IgD-negative memory B cell (primary cell): Measurements from ENCODE around the gene CCZ1B. TPM values are rescaled to one million over a fixed set of nuclear protein-coding genes. Genes with fewer than 3 reads are reported as not detected.
"Not testable (repeated sequence)": the region's sequence is repeated elsewhere in the genome, so short reads cannot be mapped to it uniquely, and the experiment has no call there.

ENCODE experiments used
- H3K27ac Mint-ChIP-seq, 3 donors: one replicate each; pipeline ENCODE4 v1.8.0; 2020 to 2022; ENCODE audit warnings: mild to moderate bottlenecking in 3 of 3, mixed read lengths in 3 of 3, moderate library complexity in 1 of 3
- H3K27me3 Mint-ChIP-seq: one replicate; pipeline ENCODE4 v1.8.0; 2021; ENCODE audit warnings: mixed read lengths
- H3K36me3 Mint-ChIP-seq: one replicate; pipeline ENCODE4 v1.8.0; 2020; ENCODE audit warnings: mild to moderate bottlenecking, mixed read lengths
- H3K4me1 Mint-ChIP-seq, 3 donors: one replicate each; pipeline ENCODE4 v1.8.0; 2020 to 2022; ENCODE audit warnings: mixed read lengths in 3 of 3, mild to moderate bottlenecking in 1 of 3
- H3K4me3 Mint-ChIP-seq, 4 donors: one replicate each; pipeline ENCODE4 v1.8.0; 2020 to 2022; ENCODE audit warnings: mild to moderate bottlenecking in 4 of 4, mixed read lengths in 4 of 4, moderate library complexity in 3 of 4
- H3K9me3 Mint-ChIP-seq, 3 donors: one replicate each; pipeline ENCODE4 v1.8.0; 2020 to 2021; ENCODE audit warnings: mixed read lengths in 3 of 3, mild to moderate bottlenecking in 1 of 3
- polyA plus RNA-seq: library from polyadenylated mRNA; unstranded; fragments of 300-500 nt; fragmentation: Illumina TruSeq; gene quantifications from one replicate; pipeline ENCODE4 v1.2.3, GENCODE V29; 2021

Gene CCZ1B
- polyA plus RNA-seq, 1 donor from 2014 or later = 37.5 TPM

GRCh38 chr7:6843092-6843491 is 17.0 kb upstream of the CCZ1B start:
- H3K27me3 Mint-ChIP-seq = peaks cover 21% of the 10 kb centered on the region
- not testable (repeated sequence) for H3K4me3 Mint-ChIP-seq, H3K4me1 Mint-ChIP-seq, H3K36me3 Mint-ChIP-seq, H3K27ac Mint-ChIP-seq, H3K9me3 Mint-ChIP-seq

- not testable (repeated sequence) for H3K27ac Mint-ChIP-seq, H3K36me3 Mint-ChIP-seq, H3K4me1 Mint-ChIP-seq, H3K4me3 Mint-ChIP-seq, H3K9me3 Mint-ChIP-seq
- peaks cover 21% of the 10 kb centered on the region for H3K27me3 Mint-ChIP-seq
Measured at GRCh38 chr7:6842278-6842921, 16.3 kb upstream of the CCZ1B start.

- not testable (repeated sequence) for H3K9me3 Mint-ChIP-seq, H3K4me3 Mint-ChIP-seq, H3K27ac Mint-ChIP-seq, H3K36me3 Mint-ChIP-seq, H3K4me1 Mint-ChIP-seq
- peaks cover 21% of the 10 kb centered on the region for H3K27me3 Mint-ChIP-seq
Measured at GRCh38 chr7:6837081-6837480, 11.0 kb upstream of the CCZ1B start.

- not testable (repeated sequence) for H3K9me3 Mint-ChIP-seq, H3K4me3 Mint-ChIP-seq, H3K36me3 Mint-ChIP-seq, H3K27ac Mint-ChIP-seq, H3K4me1 Mint-ChIP-seq
- H3K27me3 Mint-ChIP-seq = peaks cover 18% of the 10 kb centered on the region
Measured at GRCh38 chr7:6835521-6835920, 9.4 kb upstream of the CCZ1B start.

GRCh38 chr7:6833636-6834035 is 7.6 kb upstream of the CCZ1B start:
- H3K27ac Mint-ChIP-seq = no peak overlapping the region
- H3K4me1 Mint-ChIP-seq = no peaks in the 10 kb centered on the region
- no peak overlapping the region for H3K4me3 Mint-ChIP-seq
- no peaks in the 10 kb centered on the region for H3K9me3 Mint-ChIP-seq
- H3K27me3 Mint-ChIP-seq = peaks cover 21% of the 10 kb centered on the region
- H3K36me3 Mint-ChIP-seq = peaks cover 2% of the 10 kb centered on the region

GRCh38 chr7:6831018-6831725 is 5.1 kb upstream of the CCZ1B start:
- Mint-ChIP-seq H3K27me3 (peaks cover 18% of the 10 kb centered on the region), H3K27ac (no peak overlapping the region), H3K9me3 (peaks cover 0 to 2% (median 0%) of the 10 kb centered on the region in 3 donors), H3K36me3 (no peaks in the 10 kb centered on the region), H3K4me3 (no peak overlapping the region), H3K4me1 (peaks cover 0 to 2% (median 1%) of the 10 kb centered on the region in 3 donors)

GRCh38 chr7:6830026-6830425 is 4.0 kb upstream of the CCZ1B start:
- H3K4me1 Mint-ChIP-seq = not testable (repeated sequence)

GRCh38 chr7:6829616-6830015 is 3.5 kb upstream of the CCZ1B start:
- not testable (repeated sequence) for H3K9me3 Mint-ChIP-seq

More at GRCh38 chr7:6830026-6830425, 4.0 kb upstream of the CCZ1B start:
- Mint-ChIP-seq H3K4me3 (peak overlapping the region in 1 of 4 donors; percentile 3), H3K27me3 (peaks cover 11% of the 10 kb centered on the region)
- H3K27ac Mint-ChIP-seq, H3K36me3 Mint-ChIP-seq, H3K9me3 Mint-ChIP-seq: not testable (repeated sequence)

GRCh38 chr7:6827180-6827579 is 1.1 kb upstream of the CCZ1B start:
- H3K27ac Mint-ChIP-seq = peak overlapping the region in 1 of 3 donors; percentile 67
- not testable (repeated sequence) for H3K27me3 Mint-ChIP-seq, H3K36me3 Mint-ChIP-seq, H3K9me3 Mint-ChIP-seq, H3K4me1 Mint-ChIP-seq
- peak overlapping the region in 2 of 4 donors; percentile 58 to 68 for H3K4me3 Mint-ChIP-seq

More at GRCh38 chr7:6829616-6830015, 3.5 kb upstream of the CCZ1B start:
- H3K36me3 Mint-ChIP-seq, H3K27ac Mint-ChIP-seq, H3K4me1 Mint-ChIP-seq: not testable (repeated sequence)
- H3K4me3 Mint-ChIP-seq = peak overlapping the region in 1 of 4 donors; percentile 12
- peaks cover 11% of the 10 kb centered on the region for H3K27me3 Mint-ChIP-seq

GRCh38 chr7:6825236-6826125 is 594 bp downstream of the CCZ1B start:
- peak overlapping the region in 3 of 4 donors; percentile 55 to 98 (median 78) for H3K4me3 Mint-ChIP-seq
- H3K27ac Mint-ChIP-seq = peak overlapping the region in 1 of 3 donors; percentile 91
- not testable (repeated sequence) for H3K27me3 Mint-ChIP-seq, H3K9me3 Mint-ChIP-seq, H3K36me3 Mint-ChIP-seq, H3K4me1 Mint-ChIP-seq

GRCh38 chr7:6821622-6822021 is 4.5 kb downstream of the CCZ1B start:
- not testable (repeated sequence) for H3K27me3 Mint-ChIP-seq, H3K4me3 Mint-ChIP-seq, H3K4me1 Mint-ChIP-seq, H3K36me3 Mint-ChIP-seq, H3K9me3 Mint-ChIP-seq
- peak overlapping the region in 1 of 3 donors; percentile 81 for H3K27ac Mint-ChIP-seq

- H3K27ac Mint-ChIP-seq, H3K4me1 Mint-ChIP-seq, H3K27me3 Mint-ChIP-seq, H3K4me3 Mint-ChIP-seq, H3K36me3 Mint-ChIP-seq, H3K9me3 Mint-ChIP-seq: not testable (repeated sequence)
Measured at GRCh38 chr7:6815470-6815869, 10.6 kb downstream of the CCZ1B start.

GRCh38 chr7:6813011-6813410 is 13.1 kb downstream of the CCZ1B start:
- not testable (repeated sequence) for H3K36me3 Mint-ChIP-seq, H3K4me1 Mint-ChIP-seq, H3K4me3 Mint-ChIP-seq, H3K9me3 Mint-ChIP-seq, H3K27me3 Mint-ChIP-seq, H3K27ac Mint-ChIP-seq

GRCh38 chr7:6807959-6808358 is 18.1 kb downstream of the CCZ1B start:
- H3K9me3 Mint-ChIP-seq, H3K27ac Mint-ChIP-seq, H3K27me3 Mint-ChIP-seq, H3K4me1 Mint-ChIP-seq, H3K4me3 Mint-ChIP-seq, H3K36me3 Mint-ChIP-seq: not testable (repeated sequence)

GRCh38 chr7:6807393-6807918 is 18.6 kb downstream of the CCZ1B start:
- not testable (repeated sequence) for H3K36me3 Mint-ChIP-seq, H3K9me3 Mint-ChIP-seq, H3K4me1 Mint-ChIP-seq, H3K27me3 Mint-ChIP-seq, H3K4me3 Mint-ChIP-seq
- peak overlapping the region in 1 of 3 donors; percentile 53 for H3K27ac Mint-ChIP-seq
